Right lobe of liver (tissue), 6 donors: ENCODE data around the gene CD46. TPM values are rescaled to one million over a fixed set of nuclear protein-coding genes. Genes with fewer than 3 reads are reported as not detected.

ENCODE experiments used
- ATAC-seq, 4 donors: fragments of 200-7000 bp; cut with Tn5 transposase; one replicate each; pipeline ENCODE4 v1.9.1; 2020; ENCODE audit warnings: mild to moderate bottlenecking in 4 of 4, moderate library complexity in 4 of 4
- DNase-seq, 3 donors: peaks; one replicate each; pipeline ENCODE4 v3.0.0-alpha.2; 2020
- H3K27ac ChIP-seq, 3 donors: fragments of 200-600 bp; one replicate each; pipeline ENCODE4 v1.8.0; 2022
- H3K27me3 ChIP-seq, 2 donors: fragments of 200-600 bp; one replicate each; pipeline ENCODE4 v1.8.0; 2022
- H3K36me3 ChIP-seq, 4 donors: fragments of 200-600 bp; sonication (generic) in 1 of 4; one replicate each; pipeline versions ENCODE4 v1.5.1 to v1.8.0; 2017 to 2022; ENCODE audit warnings: control low read depth in 1 of 4
- H3K4me1 ChIP-seq, 4 donors: fragments of 200-600 bp; sonication (generic) in 1 of 4; one replicate each; pipeline versions ENCODE4 v1.5.1 to v1.8.0; 2017 to 2022; ENCODE audit warnings: control low read depth in 1 of 4
- H3K4me3 ChIP-seq, 3 donors: fragments of 200-600 bp; one replicate each; pipeline ENCODE4 v1.8.0; 2022
- H3K9me3 ChIP-seq, 4 donors: fragments of 200-600 bp; sonication (generic) in 1 of 4; one replicate each; pipeline versions ENCODE4 v1.5.1 to v1.8.0; 2017 to 2022; ENCODE audit warnings: control low read depth in 1 of 4
- POLR2A ChIP-seq: fragments of 450-650 bp; IDR thresholded peaks from one replicate; pipeline ENCODE4 v1.6.1; 2017; ENCODE audit warnings: antibody characterized with exemption, mild to moderate bottlenecking
- WGBS: methylation state at CpG from one replicate; pipeline ENCODE4 v1.1.6; 2018; ENCODE audit warnings: low coverage, low lambda C conversion rate; ENCODE audit not compliant: insufficient coverage; ENCODE audit errors: missing lambda C conversion rate; 5-methylcytosine and 5-hydroxymethylcytosine counted together
- intact Hi-C, 2 donors: fragments of 100-400 bp; cut with DNase I; formaldehyde crosslinking; loops; one replicate each; pipeline versions ENCODE4 v1.11.2 to v1.14.1; 2022
- total RNA-seq, 6 experiments: library from RNA; depleted of rRNA in 2 of 6; stranded (reverse); fragments of >200 nt in 2 of 6; fragmentation: NEBNext Ultra II Directional in 3 of 6; extraction: Animal tissue kit (Norgen Biotek cat#: 25700) in 3 of 6; gene quantifications; one replicate each; pipeline versions ENCODE4 v1.1.0 to v1.2.4, GENCODE V29; 2016 to 2023
- TF ChIP-seq, protein P1 (sequence below), 4 donors: fragments of 200-600 bp in 3 of 4; fragments of 450-650 bp in 1 of 4; IDR thresholded peaks; one replicate each; pipeline versions ENCODE4 v1.5.1 to v1.8.0; 2016 to 2022; ENCODE audit warnings: antibody characterized with exemption in 4 of 4, mild to moderate bottlenecking in 2 of 4
- donor health status: DM: no; HTN: yes; CAD: no.
- donor health status: DM: no; HTN: no; CAD: no.
- donor health status: DM: no; HTN: no; CAD: no.
- donor health status: DM: no; HTN: yes; CAD: no.
- donor health status: DM: no; HTN: yes; CAD: no.

CD46 gene
- total RNA-seq, 6 experiments from 2014 or later, result 99.3 to 133 (median 114) TPM

DNA sequence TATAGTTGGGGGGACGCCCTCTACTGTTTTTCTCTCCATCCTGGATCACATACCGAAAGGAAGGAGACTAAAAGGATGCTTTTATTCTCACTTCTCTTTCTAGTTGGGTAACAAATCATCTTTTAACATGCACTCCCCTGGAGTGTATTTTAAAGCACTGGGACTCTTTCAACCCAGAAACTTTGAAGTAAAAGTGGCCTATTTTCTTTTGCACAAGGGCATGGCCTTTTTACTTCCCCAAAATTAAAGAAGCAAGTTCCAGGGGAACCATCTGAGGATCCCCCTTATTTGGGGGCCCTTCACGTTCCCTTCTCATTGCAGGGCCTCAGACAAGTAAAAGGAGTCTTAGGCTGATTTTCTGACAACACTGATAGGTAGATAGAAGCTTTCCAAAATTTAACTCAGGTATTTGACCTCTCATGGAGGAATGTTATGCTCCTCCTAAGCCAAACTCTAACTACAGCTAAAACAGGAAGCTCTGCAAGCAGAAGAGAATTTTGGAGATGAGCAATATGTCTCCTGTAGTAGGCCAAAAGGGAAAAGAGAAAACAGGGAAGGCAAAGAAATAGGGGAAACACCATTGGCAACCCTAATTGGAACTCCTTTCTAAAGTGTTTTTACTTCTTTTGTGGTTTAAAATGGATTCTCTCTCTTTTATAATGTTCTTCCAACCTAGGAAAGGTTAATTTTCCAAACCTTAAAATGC is 8.9 kb upstream of the CD46 start:
- 83% methylated on average over 1 of the region's 3 CpGs for WGBS
- H3K4me3 ChIP-seq, result no peak overlapping the region
- TF ChIP-seq, protein P1, sequence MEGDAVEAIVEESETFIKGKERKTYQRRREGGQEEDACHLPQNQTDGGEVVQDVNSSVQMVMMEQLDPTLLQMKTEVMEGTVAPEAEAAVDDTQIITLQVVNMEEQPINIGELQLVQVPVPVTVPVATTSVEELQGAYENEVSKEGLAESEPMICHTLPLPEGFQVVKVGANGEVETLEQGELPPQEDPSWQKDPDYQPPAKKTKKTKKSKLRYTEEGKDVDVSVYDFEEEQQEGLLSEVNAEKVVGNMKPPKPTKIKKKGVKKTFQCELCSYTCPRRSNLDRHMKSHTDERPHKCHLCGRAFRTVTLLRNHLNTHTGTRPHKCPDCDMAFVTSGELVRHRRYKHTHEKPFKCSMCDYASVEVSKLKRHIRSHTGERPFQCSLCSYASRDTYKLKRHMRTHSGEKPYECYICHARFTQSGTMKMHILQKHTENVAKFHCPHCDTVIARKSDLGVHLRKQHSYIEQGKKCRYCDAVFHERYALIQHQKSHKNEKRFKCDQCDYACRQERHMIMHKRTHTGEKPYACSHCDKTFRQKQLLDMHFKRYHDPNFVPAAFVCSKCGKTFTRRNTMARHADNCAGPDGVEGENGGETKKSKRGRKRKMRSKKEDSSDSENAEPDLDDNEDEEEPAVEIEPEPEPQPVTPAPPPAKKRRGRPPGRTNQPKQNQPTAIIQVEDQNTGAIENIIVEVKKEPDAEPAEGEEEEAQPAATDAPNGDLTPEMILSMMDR (IDR thresholded peaks at IDR 0.05), result no peak
- no peak for TF ChIP-seq POLR2A
- intact Hi-C loops, result no loop called here
- ATAC-seq, result no peak
- H3K4me1 ChIP-seq, result peaks cover 0 to 3% (median 0%) of the 10 kb centered on the region in 4 donors
- no peaks in the 10 kb centered on the region for H3K27me3 ChIP-seq
- H3K9me3 ChIP-seq, result no peaks in the 10 kb centered on the region
- no peak for DNase-seq
- no peaks in the 10 kb centered on the region for H3K36me3 ChIP-seq
- no peak overlapping the region for H3K27ac ChIP-seq

DNA sequence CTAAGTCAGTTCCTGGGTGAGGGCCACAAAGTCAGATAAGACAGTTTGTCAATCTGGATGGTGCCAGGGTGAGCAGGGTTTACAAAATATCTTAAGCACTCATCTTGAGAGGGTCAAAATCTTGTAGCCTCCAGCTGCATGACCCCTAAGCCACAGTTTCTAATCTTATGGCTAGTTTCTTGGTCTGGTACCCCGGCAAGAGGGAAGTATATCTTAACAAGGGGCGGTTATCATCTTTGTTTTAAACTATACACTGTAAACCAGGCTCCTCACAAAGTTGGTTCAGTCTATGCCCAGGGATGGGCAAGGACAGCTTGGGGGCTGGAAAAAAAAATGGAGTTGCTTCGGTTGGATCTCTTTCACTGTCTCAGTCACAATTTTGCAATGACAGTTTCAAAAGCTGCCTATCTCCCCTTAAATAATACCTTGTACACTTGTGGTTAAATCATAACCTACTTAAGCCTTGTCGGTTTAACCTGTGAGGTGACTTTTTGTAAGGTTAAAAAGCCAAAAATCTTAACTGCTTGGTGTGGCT is 7.8 kb upstream of the CD46 start:
- TF ChIP-seq POLR2A, result no peak
- TF ChIP-seq, protein P1 (IDR thresholded peaks at IDR 0.05), result no peak
- ATAC-seq (no peak), DNase-seq (no peak)
- no peaks in the 10 kb centered on the region for H3K9me3 ChIP-seq
- H3K36me3 ChIP-seq, result no peaks in the 10 kb centered on the region
- no peaks in the 10 kb centered on the region for H3K4me1 ChIP-seq
- no peak overlapping the region for H3K27ac ChIP-seq
- H3K4me3 ChIP-seq, result no peak overlapping the region
- intact Hi-C loops, result no loop called here
- H3K27me3 ChIP-seq, result no peaks in the 10 kb centered on the region
- 82% methylated on average over 4 of the region's 4 CpGs for WGBS

DNA sequence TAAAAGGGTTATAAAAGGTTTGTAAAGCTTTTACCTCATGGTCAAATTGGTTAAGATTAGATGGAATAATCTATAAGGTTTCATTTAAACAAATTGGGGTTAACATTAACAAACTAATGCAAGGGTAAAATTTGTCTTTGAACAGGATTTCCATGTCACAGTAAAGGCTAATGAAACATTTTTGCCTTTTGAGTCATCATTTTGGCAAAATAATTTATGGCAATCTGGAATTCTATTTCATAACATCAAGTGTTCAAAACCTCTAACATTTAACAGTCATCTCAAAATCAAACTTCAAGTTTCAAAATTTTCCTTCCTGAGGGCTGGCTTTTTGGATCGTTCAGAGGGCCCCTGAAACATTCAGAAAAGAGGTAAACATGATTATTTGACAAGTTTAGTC is 6.6 kb upstream of the CD46 start:
- no peaks in the 10 kb centered on the region for H3K27me3 ChIP-seq
- intact Hi-C loops, result no loop called here
- peaks cover 0 to 3% (median 0%) of the 10 kb centered on the region in 4 donors for H3K4me1 ChIP-seq
- ATAC-seq, result no peak
- H3K36me3 ChIP-seq, result no peaks in the 10 kb centered on the region
- H3K27ac ChIP-seq, result no peak overlapping the region
- no peak overlapping the region for H3K4me3 ChIP-seq
- TF ChIP-seq POLR2A, result no peak
- TF ChIP-seq, protein P1 (IDR thresholded peaks at IDR 0.05), result no peak
- no peak for DNase-seq
- no peaks in the 10 kb centered on the region for H3K9me3 ChIP-seq
- 47% methylated on average over 1 of the region's 1 CpG for WGBS

DNA sequence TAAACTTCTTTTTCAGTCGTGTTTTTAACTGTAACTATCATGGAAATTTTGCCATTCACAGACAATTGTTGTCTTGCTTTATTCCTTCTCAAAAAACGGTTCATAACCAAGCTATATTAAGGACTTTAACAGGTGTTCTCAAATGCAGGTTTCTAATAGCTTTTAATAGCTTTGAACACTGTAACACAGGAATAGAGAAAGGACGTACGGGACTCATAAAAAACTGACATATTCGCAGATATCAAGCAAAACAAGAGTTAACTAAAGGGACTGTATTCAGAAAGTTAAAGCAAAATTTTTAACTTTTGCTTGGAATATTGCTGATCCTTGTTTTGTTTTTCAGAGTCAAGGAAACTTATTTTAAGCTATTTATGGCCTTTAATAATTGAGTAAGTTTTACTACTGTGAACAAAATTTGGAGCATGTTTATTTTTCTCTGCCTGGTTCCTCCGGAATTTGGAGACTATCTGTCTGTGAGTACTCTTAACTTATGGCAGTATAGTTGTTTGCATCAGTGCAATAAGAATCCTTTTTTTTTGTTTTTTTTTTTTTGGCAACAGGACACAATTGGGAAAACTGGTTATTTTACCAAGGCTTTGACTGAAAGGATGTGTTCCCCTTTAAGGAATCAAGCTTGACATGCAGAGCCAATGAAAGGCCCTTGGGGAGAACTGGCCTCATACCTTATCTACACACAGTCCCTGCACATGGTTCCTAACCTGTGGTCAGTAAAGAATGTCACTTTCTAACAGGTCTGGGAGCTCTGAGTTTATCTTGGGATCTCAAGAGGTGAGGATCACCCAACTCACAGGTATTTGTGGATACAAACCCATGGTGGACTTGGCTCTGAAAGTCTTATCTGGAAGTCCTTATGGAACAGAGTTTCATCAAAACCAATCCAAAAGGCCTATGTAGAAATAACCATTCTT is 5.8 kb upstream of the CD46 start:
- no peak for TF ChIP-seq POLR2A
- TF ChIP-seq, protein P1 (IDR thresholded peaks at IDR 0.05), result no peak
- intact Hi-C loops, result no loop called here
- 75% methylated on average over 6 of the region's 6 CpGs for WGBS
- Histone ChIP-seq H3K27me3 (no peaks in the 10 kb centered on the region), H3K27ac (no peak overlapping the region), H3K4me1 (peaks cover 0 to 9% (median 0%) of the 10 kb centered on the region in 4 donors), H3K36me3 (no peaks in the 10 kb centered on the region), H3K9me3 (no peaks in the 10 kb centered on the region), H3K4me3 (no peak overlapping the region)
- ATAC-seq (no peak), DNase-seq (no peak)
